ENCODE measurements around the gene LRPAP1.
"Not testable (repeated sequence)": the region's sequence is repeated elsewhere in the genome, so short reads cannot be mapped to it uniquely, and the experiment has no call there.

LRPAP1 gene

DNA sequence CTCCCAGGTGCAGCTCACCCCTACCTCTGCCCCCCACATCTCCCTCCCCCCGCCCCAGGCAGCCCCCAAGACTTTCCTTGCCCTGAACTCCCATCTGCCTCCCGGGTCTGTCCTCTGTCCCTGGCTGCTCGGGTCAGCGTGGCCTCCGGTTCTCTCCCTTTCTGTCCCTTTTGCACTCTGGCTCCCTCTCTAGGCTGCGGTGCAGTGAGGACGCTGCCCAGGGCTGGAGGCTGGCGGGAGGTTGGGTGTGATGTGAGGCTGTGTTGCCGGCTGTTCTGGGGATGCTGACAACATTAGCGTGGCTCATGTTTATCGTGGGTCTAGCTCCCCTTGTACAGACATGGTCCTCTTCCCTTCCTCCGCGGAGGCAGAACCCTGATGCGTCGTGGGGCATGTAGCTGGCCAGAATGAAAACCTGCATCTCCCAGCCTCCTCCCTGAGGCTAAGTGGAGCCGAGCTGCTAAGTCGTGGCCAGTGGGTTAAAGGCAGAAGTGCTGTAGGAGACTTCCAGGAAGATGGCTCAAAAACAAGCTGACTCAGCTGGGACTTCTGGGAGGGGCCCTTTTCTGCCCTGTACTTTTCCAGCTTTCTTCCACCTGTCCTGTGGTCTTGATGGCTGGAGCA, 24.1 kb upstream of the LRPAP1 start:
- not testable (repeated sequence) for ATAC-seq

DNA sequence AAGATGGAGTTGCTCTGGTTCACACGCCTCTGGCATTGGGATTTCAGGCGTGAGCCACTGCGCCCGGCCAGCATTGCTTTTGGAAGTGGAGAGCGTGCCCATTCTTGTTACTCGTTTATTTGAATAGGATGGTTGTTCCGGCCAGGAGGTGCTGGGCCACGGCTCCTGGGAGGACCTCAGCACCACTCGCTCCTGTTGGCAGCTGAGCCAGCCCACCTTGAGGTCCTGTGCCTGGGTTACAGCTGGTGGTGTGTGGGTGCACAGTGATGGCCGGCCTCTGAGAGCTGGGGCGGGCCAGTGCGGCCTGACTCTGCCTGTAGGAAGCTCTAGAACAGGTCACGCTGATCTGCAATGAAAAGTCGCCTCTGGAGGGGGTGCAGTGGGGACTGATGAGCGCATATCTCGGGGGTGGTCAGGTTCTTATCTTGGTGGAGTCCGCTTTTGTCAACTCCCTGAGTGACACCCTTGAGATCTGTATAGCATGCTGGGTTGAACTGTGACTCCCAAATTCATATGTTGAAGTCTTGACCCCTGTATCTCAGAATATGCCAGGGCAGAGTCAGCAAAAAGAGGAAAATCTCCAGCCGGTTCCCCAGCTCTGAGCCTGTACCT, 23.3 kb upstream of the LRPAP1 start:
- ATAC-seq, result not testable (repeated sequence)

DNA sequence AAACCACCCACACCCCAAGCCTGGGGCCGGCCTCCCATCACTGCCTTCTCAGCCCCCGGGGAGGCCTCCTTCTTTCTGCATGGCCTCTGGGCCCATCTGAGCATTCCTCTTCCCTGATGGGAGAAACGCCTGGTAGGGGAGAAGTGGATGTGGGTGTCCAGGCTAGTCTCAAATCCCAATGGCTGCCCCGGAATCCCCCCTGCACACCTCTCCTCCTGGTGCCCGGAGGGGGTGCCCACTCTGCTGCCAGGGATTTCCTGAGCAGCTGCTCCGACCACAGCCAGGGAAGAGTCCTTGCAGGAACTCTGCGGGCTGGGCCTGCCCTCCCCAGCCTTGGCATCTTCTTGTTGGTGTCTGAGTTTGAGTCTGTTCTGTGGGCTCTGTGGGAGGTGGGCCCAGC, 19.1 kb upstream of the LRPAP1 start:
- ATAC-seq, result not testable (repeated sequence)

- ATAC-seq, result not testable (repeated sequence)
These were observed 18.6 kb upstream of the LRPAP1 start for GRCh38 chr4:3550792-3551325.

DNA sequence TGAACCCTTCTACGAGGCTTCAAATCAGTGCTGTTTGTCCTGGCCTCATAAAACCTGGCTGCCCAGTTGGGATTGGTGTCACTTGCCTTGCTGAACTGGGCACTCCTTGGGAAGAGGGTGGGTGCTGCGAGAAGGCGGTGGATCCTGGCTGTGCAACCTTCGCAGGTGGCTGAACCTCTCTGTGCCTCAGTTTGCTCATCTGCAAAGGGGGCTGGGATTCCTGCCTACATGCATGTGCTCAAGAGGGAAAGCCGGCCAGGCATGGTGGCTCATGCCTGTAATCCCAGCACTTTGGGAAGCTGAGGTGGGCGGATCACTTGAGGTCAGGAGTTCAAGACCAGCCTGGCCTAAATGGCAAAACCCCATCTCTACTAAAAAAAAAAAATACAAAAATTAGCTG, 17.8 kb upstream of the LRPAP1 start:
- not testable (repeated sequence) for ATAC-seq

GRCh38 chr4:3549694-3550001, 17.4 kb upstream of the LRPAP1 start:
- ATAC-seq, result not testable (repeated sequence)

- ATAC-seq, result not testable (repeated sequence)
These were observed 16.9 kb upstream of the LRPAP1 start for GRCh38 chr4:3548991-3549693.

- not testable (repeated sequence) for ATAC-seq
These were observed 14.5 kb upstream of the LRPAP1 start for GRCh38 chr4:3546721-3547120.

- ATAC-seq, result not testable (repeated sequence)
These were observed 13.1 kb upstream of the LRPAP1 start for GRCh38 chr4:3545351-3545750.

DNA sequence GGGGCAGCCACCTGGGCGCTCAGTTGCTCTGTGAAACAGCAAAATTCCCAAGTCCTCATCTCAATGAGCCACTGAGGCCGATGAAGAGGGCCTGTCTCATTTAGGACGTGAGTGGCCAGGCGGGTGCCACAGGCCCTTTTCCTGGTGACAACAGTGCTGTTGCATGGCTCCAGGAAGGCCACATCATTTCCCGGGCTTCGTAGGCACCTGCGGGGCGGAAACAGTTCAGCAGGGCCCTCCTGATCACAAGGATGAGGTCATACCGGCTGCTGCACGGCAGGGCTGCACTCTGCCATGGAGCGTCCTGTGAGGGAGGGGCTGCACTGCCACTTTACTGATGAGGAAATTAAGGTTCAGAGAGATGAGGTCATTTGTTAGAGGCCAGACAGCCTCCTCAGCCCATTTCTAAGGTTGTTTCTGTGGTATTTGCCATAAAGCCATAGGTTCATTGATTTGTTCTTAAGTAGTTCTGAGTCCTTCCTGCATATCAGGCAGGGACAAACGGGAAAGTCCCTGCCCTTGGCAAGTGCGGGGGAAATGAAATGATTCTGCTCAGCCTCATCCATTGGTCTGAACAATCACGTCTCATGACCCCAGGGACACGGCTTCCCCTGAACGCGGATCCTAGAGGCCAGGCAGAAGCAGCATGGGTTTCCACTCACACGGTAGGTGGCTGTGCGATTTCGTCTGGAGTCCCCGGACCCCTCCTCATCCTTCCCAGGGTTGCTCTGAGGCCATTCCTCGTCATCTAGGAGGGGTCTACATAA, 12.2 kb upstream of the LRPAP1 start:
- not testable (repeated sequence) for ATAC-seq

DNA sequence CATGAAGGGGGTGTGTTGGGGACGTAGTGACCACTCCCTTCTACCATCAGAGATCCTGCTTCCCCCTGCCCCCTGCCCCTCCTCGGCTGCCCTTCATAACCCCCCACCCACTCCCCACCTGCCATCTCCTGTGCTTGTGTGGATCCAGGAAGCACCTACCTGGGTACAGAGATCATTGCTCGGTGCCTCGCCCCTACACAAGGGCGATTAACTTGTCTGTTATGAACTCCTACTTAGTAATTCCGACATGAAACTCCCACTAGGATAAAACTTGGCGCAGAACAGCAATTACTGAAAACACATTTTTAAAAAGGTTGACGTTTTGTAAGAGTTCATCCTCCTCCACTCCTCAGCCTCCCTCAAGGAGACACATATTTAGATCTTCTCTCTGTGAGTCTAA, 11.2 kb upstream of the LRPAP1 start:
- ATAC-seq, result not testable (repeated sequence)

DNA sequence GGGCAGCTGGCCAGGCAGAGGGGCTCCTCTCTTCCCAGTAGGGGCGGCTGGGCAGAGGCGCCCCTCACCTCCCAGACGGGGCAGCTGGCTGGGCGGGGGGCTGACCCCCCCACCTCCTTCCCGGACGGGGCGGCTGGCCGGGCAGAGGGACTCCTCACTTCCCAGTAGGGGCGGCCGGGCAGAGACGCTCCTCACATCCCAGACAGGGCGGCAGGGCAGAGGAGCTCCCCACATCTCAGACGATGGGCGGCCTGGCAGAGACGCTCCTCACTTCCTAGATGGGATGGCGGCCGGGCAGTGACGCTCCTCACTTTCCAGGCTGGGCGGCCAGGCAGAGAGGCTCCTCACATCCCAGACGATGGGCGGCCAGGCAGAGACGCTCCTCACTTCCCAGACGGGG, 6.7 kb upstream of the LRPAP1 start:
- not testable (repeated sequence) for ATAC-seq

- not testable (repeated sequence) for ATAC-seq
These were observed 3.6 kb upstream of the LRPAP1 start for GRCh38 chr4:3535812-3536211.

- no peak for ATAC-seq
- TF ChIP-seq CSDC2 (CRISPR knock-in tag; IDR thresholded peaks at IDR 0.05), result no peak
- no peak for TF ChIP-seq CSRNP3 (CRISPR knock-in tag; IDR thresholded peaks at IDR 0.05)
- no peak for TF ChIP-seq RARB (CRISPR knock-in tag; IDR thresholded peaks at IDR 0.05)
- no peak for TF ChIP-seq ESRRG (CRISPR knock-in tag; IDR thresholded peaks at IDR 0.05)
- no peak for TF ChIP-seq ZFP3 (CRISPR knock-in tag; IDR thresholded peaks at IDR 0.05)
- TF ChIP-seq, protein P1, sequence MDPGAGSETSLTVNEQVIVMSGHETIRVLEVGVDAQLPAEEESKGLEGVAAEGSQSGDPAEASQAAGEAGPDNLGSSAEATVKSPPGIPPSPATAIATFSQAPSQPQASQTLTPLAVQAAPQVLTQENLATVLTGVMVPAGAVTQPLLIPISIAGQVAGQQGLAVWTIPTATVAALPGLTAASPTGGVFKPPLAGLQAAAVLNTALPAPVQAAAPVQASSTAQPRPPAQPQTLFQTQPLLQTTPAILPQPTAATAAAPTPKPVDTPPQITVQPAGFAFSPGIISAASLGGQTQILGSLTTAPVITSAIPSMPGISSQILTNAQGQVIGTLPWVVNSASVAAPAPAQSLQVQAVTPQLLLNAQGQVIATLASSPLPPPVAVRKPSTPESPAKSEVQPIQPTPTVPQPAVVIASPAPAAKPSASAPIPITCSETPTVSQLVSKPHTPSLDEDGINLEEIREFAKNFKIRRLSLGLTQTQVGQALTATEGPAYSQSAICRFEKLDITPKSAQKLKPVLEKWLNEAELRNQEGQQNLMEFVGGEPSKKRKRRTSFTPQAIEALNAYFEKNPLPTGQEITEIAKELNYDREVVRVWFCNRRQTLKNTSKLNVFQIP (CRISPR knock-in tag; IDR thresholded peaks at IDR 0.05; ENCODE audit: borderline replicate concordance, low read depth), result no peak
These were observed 1.2 kb upstream of the LRPAP1 start for GRCh38 chr4:3533423-3533820.
